Activated CD4-positive, alpha-beta T cell treated with anti-CD3 and anti-CD28 coated beads, Interleukin-2, amount 50 U/mL, for 24 hours (primary cell): ENCODE data around the gene GFRA4.
"Not testable (repeated sequence)": the region's sequence is repeated elsewhere in the genome, so short reads cannot be mapped to it uniquely, and the experiment has no call there.

Source experiments
- DNase-seq, 2 donors: peaks; one replicate each; pipeline ENCODE4 v3.0.0-alpha.2; 2020; ENCODE audit warnings: low read depth in 1 of 2, low spot score in 1 of 2

The GFRA4 gene

DNA sequence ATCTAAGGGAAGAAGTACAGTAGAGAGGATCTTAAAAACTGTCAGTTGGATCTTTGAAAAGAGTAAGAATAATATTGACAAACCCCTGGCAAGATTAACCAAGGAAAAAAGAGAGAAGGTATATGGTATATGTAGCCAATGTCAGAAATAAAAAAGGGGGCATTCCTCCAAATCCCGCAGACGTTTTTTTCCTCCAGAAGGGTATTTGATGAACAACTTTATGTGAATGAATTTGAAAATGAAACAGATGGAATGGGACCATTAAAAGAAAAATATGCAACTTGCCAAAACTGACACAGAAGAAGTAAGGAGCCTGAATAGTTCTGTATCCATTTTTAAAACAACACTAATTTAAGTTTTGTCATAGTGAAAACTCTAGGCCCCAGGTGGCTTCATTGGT is 35.7 kb downstream of the GFRA4 start:
- DNase-seq: no peak

DNA sequence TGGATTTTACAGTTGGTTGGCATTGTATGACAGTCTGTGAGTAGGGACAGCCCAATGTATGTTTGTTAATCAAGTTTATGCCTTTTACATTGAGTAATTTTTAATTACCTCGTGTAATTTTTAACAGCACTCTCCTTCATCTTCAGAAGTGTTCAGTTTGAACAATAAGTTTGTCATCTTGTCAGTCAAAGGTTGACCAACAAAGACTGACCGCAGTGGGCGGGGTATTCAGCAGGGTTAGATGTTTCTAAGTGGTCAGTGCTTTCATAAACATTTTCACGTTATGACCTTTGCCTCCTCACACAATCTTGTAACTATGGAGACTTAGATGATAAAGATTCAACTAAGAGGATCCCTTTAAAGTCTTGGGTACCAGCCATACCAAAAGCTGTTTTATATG is 40.8 kb downstream of the GFRA4 start:
- DNase-seq: no peak

DNA sequence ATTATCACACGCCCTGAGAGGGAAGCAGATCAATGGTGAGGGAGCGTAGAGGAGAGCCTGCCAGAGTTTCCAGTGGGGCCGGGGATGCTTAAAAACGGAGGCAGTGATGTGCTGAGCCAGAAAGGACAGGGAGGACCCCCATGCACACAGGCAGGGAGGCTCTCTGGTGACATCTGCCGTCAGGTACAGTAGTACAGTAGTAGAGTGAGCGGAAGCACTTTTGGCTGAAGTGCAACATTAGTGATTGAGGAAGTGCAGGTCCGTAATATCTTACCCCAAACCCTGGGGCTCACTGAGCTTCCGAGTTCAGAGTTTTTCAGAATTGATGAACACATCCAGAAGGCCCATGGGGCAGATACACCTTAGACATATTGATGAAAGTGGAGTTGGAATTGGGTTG is 42.1 kb downstream of the GFRA4 start:
- DNase-seq: no peak

DNA sequence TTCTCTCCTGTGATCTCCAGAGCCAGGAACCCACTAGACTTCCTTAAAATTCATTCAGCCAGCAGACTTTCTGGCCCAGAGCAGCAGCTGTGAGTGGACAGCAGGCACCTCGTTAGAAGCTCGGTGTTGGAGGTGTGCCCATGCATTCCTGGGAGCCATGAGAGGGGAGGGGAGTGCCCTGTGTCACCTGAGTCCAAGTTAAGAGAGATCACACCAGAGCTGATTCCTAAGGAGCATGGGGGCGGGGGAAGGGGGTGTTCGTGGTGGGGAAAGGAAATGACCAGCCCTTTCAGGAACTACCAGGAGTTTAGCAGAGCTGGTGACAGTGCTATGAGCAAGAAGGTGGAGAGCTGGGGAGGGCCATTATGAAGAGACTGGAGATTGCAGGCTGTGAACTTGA is 46.9 kb downstream of the GFRA4 start:
- DNase-seq: no peak

DNA sequence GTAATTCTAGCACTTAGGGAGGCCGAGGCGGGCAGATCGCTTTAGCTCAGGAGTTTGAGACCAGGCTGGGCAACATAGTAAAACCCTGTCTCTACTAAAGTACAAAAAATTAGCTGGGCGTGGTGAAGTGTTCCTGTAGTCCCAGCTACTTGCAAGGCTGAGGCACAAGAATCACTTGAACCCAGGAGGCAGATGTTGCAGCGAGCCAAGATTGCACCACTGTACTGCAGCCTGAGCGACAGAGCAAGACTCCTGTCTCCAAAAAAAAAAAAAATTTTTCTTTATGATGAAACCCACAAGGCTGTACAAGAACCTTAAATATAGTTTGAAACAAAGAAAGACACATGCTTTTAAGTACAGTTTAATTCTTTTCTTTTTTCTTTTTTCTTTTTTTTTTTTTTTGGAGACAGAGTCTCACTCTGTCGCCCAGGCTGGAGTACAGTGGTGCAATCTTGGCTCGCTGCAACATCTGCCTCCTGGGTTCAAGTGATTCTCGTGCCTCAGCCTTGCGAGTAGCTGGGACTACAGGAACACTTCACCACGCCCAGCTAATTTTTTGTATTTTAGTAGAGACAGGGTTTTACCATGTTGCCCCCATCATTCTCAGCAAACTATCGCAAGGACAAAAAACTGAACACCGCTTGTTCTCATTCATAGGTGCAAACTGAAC is 47.9 kb downstream of the GFRA4 start:
- DNase-seq: not testable (repeated sequence)

DNA sequence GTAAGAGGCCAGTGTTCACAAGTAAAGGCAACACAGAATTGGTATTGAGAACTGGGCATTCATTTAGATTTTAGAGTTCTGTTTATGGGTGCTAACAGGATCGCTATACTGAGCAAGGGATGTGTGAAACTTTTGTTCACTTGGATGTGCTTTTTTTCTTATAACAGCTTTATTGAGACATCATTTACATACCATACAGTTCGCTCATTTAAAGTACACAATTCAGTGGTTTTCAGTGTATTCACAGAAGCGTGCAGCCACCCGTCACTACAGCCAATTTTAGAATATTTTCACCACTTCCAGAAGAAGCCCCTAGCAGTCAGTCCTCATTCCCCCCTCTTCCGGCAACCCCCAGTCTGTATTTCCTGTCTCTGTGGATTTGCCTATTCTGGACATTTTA is 48.7 kb downstream of the GFRA4 start:
- no peak for DNase-seq

DNA sequence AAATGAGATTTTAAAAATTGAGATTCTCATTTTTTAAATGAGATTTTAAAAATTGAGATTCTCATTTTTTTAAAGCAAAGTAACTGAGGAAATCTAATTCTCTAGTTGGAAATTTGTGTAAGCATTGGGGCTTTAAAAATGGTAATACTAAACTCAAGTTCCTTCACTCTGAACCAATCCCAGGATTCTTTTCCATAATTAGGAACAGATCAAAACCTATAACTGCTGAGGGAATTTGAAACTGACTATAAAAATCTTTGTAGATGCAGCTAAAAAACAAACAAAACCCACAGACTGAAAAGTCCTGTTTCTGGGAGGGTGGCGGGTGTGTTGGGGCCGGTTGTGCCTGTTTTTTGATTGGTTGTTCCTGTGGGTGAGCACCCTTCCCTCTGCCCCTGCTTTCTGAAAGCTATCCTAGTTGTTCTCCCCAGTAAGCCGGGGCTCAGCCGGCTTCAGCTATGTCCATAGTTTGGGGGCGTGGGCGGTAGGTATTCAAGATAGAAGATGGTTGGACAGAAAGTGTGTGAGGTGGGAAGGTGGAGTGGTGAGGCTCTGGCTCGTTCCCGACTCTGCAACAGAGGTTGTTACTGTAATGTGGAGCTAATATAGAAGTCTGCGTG is 49.3 kb downstream of the GFRA4 start:
- no peak for DNase-seq

DNA sequence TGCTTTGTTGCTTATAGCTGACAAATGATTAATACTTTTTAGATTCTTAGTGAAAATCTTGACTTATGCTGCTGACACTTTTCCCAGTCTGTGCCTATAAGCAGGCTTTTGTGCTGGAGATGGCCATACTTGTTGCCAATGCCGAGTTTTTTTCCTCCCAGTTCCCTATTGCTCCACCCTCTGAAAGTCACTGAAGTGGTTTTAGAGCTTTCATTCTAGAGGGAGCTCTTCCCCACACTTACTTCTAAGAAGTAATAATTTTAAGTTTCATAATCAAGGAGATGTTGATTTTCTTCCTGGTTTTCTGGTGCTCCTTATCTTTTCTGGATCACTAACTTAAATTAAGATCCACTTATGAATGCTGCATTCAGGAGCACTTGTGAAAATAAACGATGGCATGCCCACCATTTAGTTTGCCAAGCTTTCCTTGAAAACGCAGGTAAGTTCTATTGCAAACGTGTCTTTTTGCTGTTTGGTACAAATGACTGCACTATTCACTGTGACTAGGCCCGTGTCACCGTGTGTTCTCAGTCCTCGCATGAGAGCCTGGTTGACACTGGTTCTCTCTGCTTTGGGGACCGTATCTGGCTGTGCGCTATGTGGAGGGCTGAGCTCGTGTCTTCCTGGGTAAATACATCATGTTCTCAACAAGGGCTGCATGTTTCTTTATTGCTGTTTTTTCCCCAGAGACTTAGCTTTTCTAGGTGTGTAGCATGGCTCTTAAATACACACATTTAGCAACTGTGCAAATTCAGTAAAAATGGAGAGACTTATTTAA is 50.2 kb downstream of the GFRA4 start:
- DNase-seq: no peak

DNA sequence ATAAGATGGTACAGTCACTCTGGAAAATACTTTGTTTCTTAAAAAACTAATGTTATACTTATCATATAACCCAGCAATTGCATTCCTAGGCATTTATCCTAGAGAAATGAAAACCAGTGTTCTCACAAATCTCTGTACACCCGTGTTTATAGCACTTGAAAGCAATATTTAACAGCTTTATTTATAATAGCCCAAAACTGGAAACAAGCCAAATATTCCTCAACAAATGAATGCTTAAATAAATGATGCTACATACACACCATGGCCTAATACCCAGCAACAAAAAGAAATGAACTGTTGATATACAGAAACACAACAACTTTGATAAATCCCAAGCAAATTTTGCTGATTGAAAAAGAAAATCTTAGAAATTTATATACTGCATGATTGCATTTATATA is 51.3 kb downstream of the GFRA4 start:
- DNase-seq: no peak
